ENCODE measurements around the gene UQCC3.
"Not testable (repeated sequence)": the region's sequence is repeated elsewhere in the genome, so short reads cannot be mapped to it uniquely, and the experiment has no call there.

The UQCC3 gene

GRCh38 chr11:62666259-62666926 is 5.1 kb upstream of the UQCC3 start:
- DNase-seq: no peak

GRCh38 chr11:62667460-62667859 is 4.0 kb upstream of the UQCC3 start:
- DNase-seq: no peak

GRCh38 chr11:62669420-62670161 is 1.9 kb upstream of the UQCC3 start:
- DNase-seq: no peak

- DNase-seq: no peak
Measured at GRCh38 chr11:62671236-62671607, 251 bp upstream of the UQCC3 start.

- no peak for DNase-seq
Measured at GRCh38 chr11:62673196-62673525, 1.7 kb downstream of the UQCC3 start.

- DNase-seq: not testable (repeated sequence)
Measured at GRCh38 chr11:62675415-62675814, 3.9 kb downstream of the UQCC3 start.

GRCh38 chr11:62676698-62677097 is 5.2 kb downstream of the UQCC3 start:
- no peak for DNase-seq

GRCh38 chr11:62677156-62677555 is 5.7 kb downstream of the UQCC3 start:
- no peak for DNase-seq

GRCh38 chr11:62677714-62678113 is 6.2 kb downstream of the UQCC3 start:
- DNase-seq: no peak

GRCh38 chr11:62678433-62678769 is 6.9 kb downstream of the UQCC3 start:
- no peak for DNase-seq

GRCh38 chr11:62678770-62679696 is 7.6 kb downstream of the UQCC3 start, which contains the start of gene UBXN1:
Gene UBXN1 (minus strand): TSS chr11:62679073. CDS start chr11:62678923, 150 bp downstream.
- DNase-seq: peak; percentile 87

- peak; percentile 37 for DNase-seq
Measured at GRCh38 chr11:62680825-62681240, 9.4 kb downstream of the UQCC3 start.

GRCh38 chr11:62682518-62682917 is 11.0 kb downstream of the UQCC3 start:
- DNase-seq: no peak

- no peak for DNase-seq
Measured at GRCh38 chr11:62687508-62688396, 16.3 kb downstream of the UQCC3 start.

GRCh38 chr11:62688491-62688890 is 17.0 kb downstream of the UQCC3 start:
- DNase-seq: no peak

GRCh38 chr11:62689421-62690183 is 18.1 kb downstream of the UQCC3 start, which contains the start of gene LRRN4CL:
Gene LRRN4CL (minus strand): TSS chr11:62689530. CDS start chr11:62688508, 1,022 bp downstream.
- no peak for DNase-seq

GRCh38 chr11:62693624-62694023 is 22.2 kb downstream of the UQCC3 start:
- DNase-seq: not testable (repeated sequence)

GRCh38 chr11:62694455-62695167 is 23.1 kb downstream of the UQCC3 start:
- DNase-seq: peak; percentile 77

GRCh38 chr11:62702246-62702645 is 30.8 kb downstream of the UQCC3 start:
- DNase-seq: no peak

- not testable (repeated sequence) for DNase-seq
Measured at GRCh38 chr11:62703921-62704320, 32.4 kb downstream of the UQCC3 start.

- DNase-seq: no peak
Measured at GRCh38 chr11:62705413-62705812, 33.9 kb downstream of the UQCC3 start.

Measured in activated naive CD4-positive, alpha-beta T cell treated with anti-CD3 and anti-CD28 coated beads, Interleukin-2, amount 50 U/mL, for 16 hours (primary cell).